KMS-11 (cell line): Measurements from ENCODE around the gene CCDC86.

Experiments used
- H2AFZ ChIP-seq: fragments of 200-600 bp; sonication (generic); 2 replicates; pipeline ENCODE4 v1.6.1; 2016; ENCODE audit warnings: antibody characterized with exemption, mixed run types, low read depth
- H3K27ac ChIP-seq: fragments of 200-600 bp; sonication (generic); 2 replicates; pipeline ENCODE4 v1.6.1; 2016; ENCODE audit warnings: mild to moderate bottlenecking, mixed run types
- H3K27me3 ChIP-seq: fragments of 200-600 bp; sonication (generic); 2 replicates; pipeline ENCODE4 v1.6.1; 2017; ENCODE audit warnings: mild to moderate bottlenecking, low read depth, mixed run types, moderate library complexity; ENCODE audit not compliant: insufficient read depth
- H3K36me3 ChIP-seq: fragments of 200-600 bp; sonication (generic); 2 replicates; pipeline ENCODE4 v1.6.1; 2017; ENCODE audit warnings: mild to moderate bottlenecking, mixed run types; ENCODE audit not compliant: insufficient read depth
- H3K4me1 ChIP-seq: fragments of 200-600 bp; sonication (generic); 2 replicates; pipeline ENCODE4 v1.6.1; 2016; ENCODE audit warnings: mild to moderate bottlenecking, low read depth, mixed run types; ENCODE audit not compliant: poor library complexity, severe bottlenecking
- H3K4me2 ChIP-seq: fragments of 200-600 bp; sonication (generic); 2 replicates; pipeline ENCODE4 v1.7.0; 2016; ENCODE audit warnings: mild to moderate bottlenecking, mixed run types
- H3K4me3 ChIP-seq: fragments of 200-600 bp; sonication (generic); IDR thresholded peaks from 2 replicates; pipeline ENCODE4 v1.6.1; 2017; ENCODE audit warnings: low read depth, low read length, mixed read lengths; ENCODE audit not compliant: insufficient read depth
- H3K79me2 ChIP-seq: fragments of 200-600 bp; sonication (generic); 2 replicates; pipeline ENCODE4 v1.6.1; 2016; ENCODE audit warnings: low read depth, mixed run types; ENCODE audit not compliant: insufficient read depth
- H3K9ac ChIP-seq: fragments of 200-600 bp; sonication (generic); 2 replicates; pipeline ENCODE4 v1.6.1; 2016; ENCODE audit warnings: mild to moderate bottlenecking, mixed run types
- H4K20me1 ChIP-seq: fragments of 200-600 bp; sonication (generic); 2 replicates; pipeline ENCODE4 v1.6.1; 2016; ENCODE audit warnings: mild to moderate bottlenecking, mixed run types; ENCODE audit not compliant: insufficient read depth
- CTCF ChIP-seq: fragments of 200-600 bp; sonication (generic); conservative IDR thresholded peaks from 2 replicates; pipeline ENCODE4 v1.6.1; 2017; ENCODE audit warnings: low read depth, mild to moderate bottlenecking, antibody characterized with exemption, low read length, moderate library complexity, mixed read lengths

The CCDC86 gene

GRCh38 chr11:60847896-60848295, 6.0 kb downstream of the CCDC86 start:
- no peaks in the 10 kb centered on the region for H4K20me1 ChIP-seq
- H3K79me2 ChIP-seq: peaks cover 49% of the 10 kb centered on the region
- no peak for TF ChIP-seq CTCF
- no peaks in the 10 kb centered on the region for H3K27me3 ChIP-seq
- no peak overlapping the region for H3K9ac ChIP-seq
- H3K27ac ChIP-seq: no peak overlapping the region
- H2AFZ ChIP-seq: no peak overlapping the region
- H3K36me3 ChIP-seq: peaks cover 6% of the 10 kb centered on the region; the same call in 1 of the 2 replicates
- H3K4me3 ChIP-seq: no peak overlapping the region
- H3K4me2 ChIP-seq: no peak overlapping the region
- peaks cover 19% of the 10 kb centered on the region for H3K4me1 ChIP-seq

- TF ChIP-seq CTCF: no peak
- Histone ChIP-seq H3K79me2 (peaks cover 41% of the 10 kb centered on the region), H3K27ac (no peak overlapping the region), H2AFZ (no peak overlapping the region), H3K9ac (no peak overlapping the region), H3K27me3 (no peaks in the 10 kb centered on the region), H4K20me1 (no peaks in the 10 kb centered on the region), H3K4me1 (peaks cover 19% of the 10 kb centered on the region), H3K4me2 (no peak overlapping the region), H3K4me3 (no peak overlapping the region), H3K36me3 (peaks cover 6% of the 10 kb centered on the region; the same call in 1 of the 2 replicates)
Observed at GRCh38 chr11:60848714-60849151, 6.8 kb downstream of the CCDC86 start.

GRCh38 chr11:60849641-60850520, 8.0 kb downstream of the CCDC86 start:
- H3K36me3 ChIP-seq: peaks cover 6% of the 10 kb centered on the region; the same call in 1 of the 2 replicates
- no peak overlapping the region for H2AFZ ChIP-seq
- H3K4me1 ChIP-seq: peaks cover 13% of the 10 kb centered on the region
- no peaks in the 10 kb centered on the region for H3K27me3 ChIP-seq
- H3K4me2 ChIP-seq: no peak overlapping the region
- TF ChIP-seq CTCF: no peak
- peaks cover 30% of the 10 kb centered on the region for H3K79me2 ChIP-seq
- H4K20me1 ChIP-seq: no peaks in the 10 kb centered on the region
- no peak overlapping the region for H3K4me3 ChIP-seq
- H3K27ac ChIP-seq: no peak overlapping the region
- no peak overlapping the region for H3K9ac ChIP-seq

- no peaks in the 10 kb centered on the region for H3K27me3 ChIP-seq
- no peak for TF ChIP-seq CTCF
- no peak overlapping the region for H3K9ac ChIP-seq
- no peaks in the 10 kb centered on the region for H3K4me1 ChIP-seq
- no peak overlapping the region for H3K27ac ChIP-seq
- H3K4me2 ChIP-seq: no peak overlapping the region
- H3K36me3 ChIP-seq: peaks cover 6% of the 10 kb centered on the region; the same call in 1 of the 2 replicates
- no peak overlapping the region for H3K4me3 ChIP-seq
- H3K79me2 ChIP-seq: peaks cover 13% of the 10 kb centered on the region
- H2AFZ ChIP-seq: no peak overlapping the region
- no peaks in the 10 kb centered on the region for H4K20me1 ChIP-seq
Observed at GRCh38 chr11:60851327-60852104, 9.6 kb downstream of the CCDC86 start.
